Astrocyte (in vitro differentiated cells and primary cell): ENCODE data around the gene SEC11A. TPM values are rescaled to one million over a fixed set of nuclear protein-coding genes. Genes with fewer than 3 reads are reported as not detected.
A peak's percentile ranks its signal among the peaks of the same experiment; 100 is the strongest.

Source experiments
- DNase-seq: peaks from one replicate; pipeline ENCODE4 v3.0.0-alpha.2; 2010; ENCODE audit warnings: low read depth
- FAIRE-seq: peaks from 2 replicates; lab custom pipeline; 2011; peaks lifted over from hg19 to GRCh38; lab: Jason Lieb, UNC
- H2AFZ ChIP-seq: 2 replicates; pipeline ENCODE4 v1.6.0; 2012; ENCODE audit warnings: low read depth, low read length, inconsistent platforms
- H3K27ac ChIP-seq: 2 replicates; pipeline ENCODE4 v1.5.1; 2011; ENCODE audit warnings: low read depth, low read length, inconsistent platforms
- H3K27me3 ChIP-seq: 2 replicates; pipeline ENCODE4 v1.6.0; 2011; ENCODE audit warnings: low read length, inconsistent platforms; ENCODE audit not compliant: insufficient read depth
- H3K36me3 ChIP-seq: 2 replicates; pipeline ENCODE4 v1.5.1; 2011; ENCODE audit warnings: low read length, inconsistent platforms; ENCODE audit not compliant: insufficient read depth
- H3K4me1 ChIP-seq: 2 replicates; pipeline ENCODE4 v1.5.1; 2011; ENCODE audit warnings: low read length, inconsistent platforms; ENCODE audit not compliant: insufficient read depth
- H3K4me2 ChIP-seq: 2 replicates; pipeline ENCODE4 v1.6.0; 2012; ENCODE audit warnings: low read length, inconsistent platforms
- H3K4me3 ChIP-seq: 2 replicates; pipeline ENCODE4 v1.5.1; 2011; ENCODE audit warnings: low read depth, mild to moderate bottlenecking, low read length, inconsistent platforms; ENCODE audit not compliant: insufficient read depth
- H3K79me2 ChIP-seq: 2 replicates; pipeline ENCODE4 v1.6.0; 2012; ENCODE audit warnings: mild to moderate bottlenecking, low read length, inconsistent platforms; ENCODE audit not compliant: insufficient read depth
- H3K9ac ChIP-seq: 2 replicates; pipeline ENCODE4 v1.6.0; 2012; ENCODE audit warnings: mild to moderate bottlenecking, low read length, inconsistent platforms
- H3K9me3 ChIP-seq: 2 replicates; pipeline ENCODE4 v1.5.1; 2012; ENCODE audit warnings: low read depth, mild to moderate bottlenecking, low read length, inconsistent platforms; ENCODE audit not compliant: insufficient read depth
- H4K20me1 ChIP-seq: 2 replicates; pipeline ENCODE4 v1.6.0; 2012; ENCODE audit warnings: low read length, inconsistent platforms; ENCODE audit not compliant: insufficient read depth
- H3K27ac Mint-ChIP-seq: one replicate; pipeline ENCODE4 v1.8.0; 2021; ENCODE audit warnings: mild to moderate bottlenecking, mixed read lengths; ENCODE audit not compliant: unreplicated experiment
- H3K27me3 Mint-ChIP-seq: one replicate; pipeline ENCODE4 v1.8.0; 2021; ENCODE audit warnings: low read depth, mixed read lengths; ENCODE audit not compliant: unreplicated experiment
- H3K36me3 Mint-ChIP-seq: one replicate; pipeline ENCODE4 v1.8.0; 2021; ENCODE audit warnings: low read depth, mixed read lengths; ENCODE audit not compliant: unreplicated experiment
- H3K4me1 Mint-ChIP-seq: one replicate; pipeline ENCODE4 v1.8.0; 2021; ENCODE audit warnings: low read depth, mixed read lengths; ENCODE audit not compliant: unreplicated experiment
- H3K4me3 Mint-ChIP-seq: one replicate; pipeline ENCODE4 v1.8.0; 2021; ENCODE audit warnings: mild to moderate bottlenecking, moderate library complexity, mixed read lengths; ENCODE audit not compliant: unreplicated experiment
- H3K9me3 Mint-ChIP-seq: one replicate; pipeline ENCODE4 v1.8.0; 2021; ENCODE audit warnings: mild to moderate bottlenecking, mixed read lengths; ENCODE audit not compliant: unreplicated experiment
- EZH2 ChIP-seq: IDR thresholded peaks from 2 replicates; pipeline ENCODE4 v1.6.1; 2012; ENCODE audit warnings: mild to moderate bottlenecking, low read length, inconsistent platforms; ENCODE audit not compliant: insufficient read depth
- total RNA-seq: library from RNA; stranded (reverse); gene quantifications from 2 replicates; pipeline ENCODE4 v1.2.1, GENCODE V29; 2021
- TF ChIP-seq, protein P1 (sequence below): IDR thresholded peaks from 2 replicates; pipeline ENCODE4 v1.5.1; 2011; ENCODE audit warnings: low read depth, mild to moderate bottlenecking, inconsistent platforms, low read length, moderate library complexity; ENCODE audit not compliant: insufficient read depth

The SEC11A gene
- total RNA-seq, 1 donor from 2014 or later = 198 TPM

DNA sequence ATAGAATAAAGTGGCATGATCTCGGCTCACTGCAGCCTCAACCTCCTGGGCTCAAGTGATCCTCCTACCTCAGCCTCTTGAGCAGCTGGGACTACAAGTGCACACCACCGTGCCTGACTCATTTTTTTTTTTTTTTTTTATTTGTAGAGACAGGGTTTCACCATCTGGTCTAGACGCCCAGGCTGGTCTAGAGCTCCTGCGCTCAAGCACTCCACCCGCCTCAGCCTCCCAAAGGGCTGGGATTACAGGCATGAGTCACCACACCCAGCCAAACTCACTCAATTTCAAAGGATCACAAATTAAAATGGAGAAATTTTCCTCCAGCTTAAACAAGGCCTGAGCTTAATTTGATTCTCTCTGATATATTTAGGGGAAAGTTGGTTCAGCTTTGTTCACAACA is 30.6 kb downstream of the SEC11A start:
- Mint-ChIP-seq H3K9me3 (no peaks in the 10 kb centered on the region), H3K27ac (peak overlapping the region; percentile 89), H3K27me3 (no peaks in the 10 kb centered on the region), H3K36me3 (peaks cover 32% of the 10 kb centered on the region), H3K4me3 (peak overlapping the region; percentile 57), H3K4me1 (peaks cover 10% of the 10 kb centered on the region)
- peak; percentile 55 for FAIRE-seq
- H3K27me3 ChIP-seq = no peaks in the 10 kb centered on the region
- no peak overlapping the region for H3K4me3 ChIP-seq
- TF ChIP-seq EZH2 = no peak
- TF ChIP-seq, protein P1, sequence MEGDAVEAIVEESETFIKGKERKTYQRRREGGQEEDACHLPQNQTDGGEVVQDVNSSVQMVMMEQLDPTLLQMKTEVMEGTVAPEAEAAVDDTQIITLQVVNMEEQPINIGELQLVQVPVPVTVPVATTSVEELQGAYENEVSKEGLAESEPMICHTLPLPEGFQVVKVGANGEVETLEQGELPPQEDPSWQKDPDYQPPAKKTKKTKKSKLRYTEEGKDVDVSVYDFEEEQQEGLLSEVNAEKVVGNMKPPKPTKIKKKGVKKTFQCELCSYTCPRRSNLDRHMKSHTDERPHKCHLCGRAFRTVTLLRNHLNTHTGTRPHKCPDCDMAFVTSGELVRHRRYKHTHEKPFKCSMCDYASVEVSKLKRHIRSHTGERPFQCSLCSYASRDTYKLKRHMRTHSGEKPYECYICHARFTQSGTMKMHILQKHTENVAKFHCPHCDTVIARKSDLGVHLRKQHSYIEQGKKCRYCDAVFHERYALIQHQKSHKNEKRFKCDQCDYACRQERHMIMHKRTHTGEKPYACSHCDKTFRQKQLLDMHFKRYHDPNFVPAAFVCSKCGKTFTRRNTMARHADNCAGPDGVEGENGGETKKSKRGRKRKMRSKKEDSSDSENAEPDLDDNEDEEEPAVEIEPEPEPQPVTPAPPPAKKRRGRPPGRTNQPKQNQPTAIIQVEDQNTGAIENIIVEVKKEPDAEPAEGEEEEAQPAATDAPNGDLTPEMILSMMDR = no peak
- peaks cover 19% of the 10 kb centered on the region for H3K79me2 ChIP-seq
- H2AFZ ChIP-seq = no peak overlapping the region
- peak; percentile 80 for DNase-seq
- H3K4me2 ChIP-seq = no peak overlapping the region
- H4K20me1 ChIP-seq = peaks cover 17% of the 10 kb centered on the region
- H3K27ac ChIP-seq = peak overlapping the region; percentile 50
- no peak overlapping the region for H3K9ac ChIP-seq
- H3K9me3 ChIP-seq = no peaks in the 10 kb centered on the region
- H3K36me3 ChIP-seq = peaks cover 9% of the 10 kb centered on the region
- no peaks in the 10 kb centered on the region for H3K4me1 ChIP-seq

GRCh38 chr15:84684092-84684491 is 31.8 kb downstream of the SEC11A start:
- Histone ChIP-seq H4K20me1 (peaks cover 12% of the 10 kb centered on the region), H3K79me2 (peaks cover 20% of the 10 kb centered on the region), H3K27ac (peak overlapping the region; percentile 43), H3K4me2 (no peak overlapping the region), H3K4me3 (no peak overlapping the region), H3K27me3 (no peaks in the 10 kb centered on the region), H2AFZ (no peak overlapping the region), H3K4me1 (no peaks in the 10 kb centered on the region), H3K36me3 (peaks cover 14% of the 10 kb centered on the region), H3K9ac (no peak overlapping the region), H3K9me3 (no peaks in the 10 kb centered on the region)
- TF ChIP-seq, protein P1 = no peak
- TF ChIP-seq EZH2 = no peak
- DNase-seq = peak; percentile 57
- Mint-ChIP-seq H3K36me3 (peaks cover 30% of the 10 kb centered on the region), H3K27me3 (no peaks in the 10 kb centered on the region), H3K9me3 (no peaks in the 10 kb centered on the region), H3K4me1 (peaks cover 10% of the 10 kb centered on the region), H3K4me3 (no peak overlapping the region), H3K27ac (no peak overlapping the region)
- FAIRE-seq = no peak

DNA sequence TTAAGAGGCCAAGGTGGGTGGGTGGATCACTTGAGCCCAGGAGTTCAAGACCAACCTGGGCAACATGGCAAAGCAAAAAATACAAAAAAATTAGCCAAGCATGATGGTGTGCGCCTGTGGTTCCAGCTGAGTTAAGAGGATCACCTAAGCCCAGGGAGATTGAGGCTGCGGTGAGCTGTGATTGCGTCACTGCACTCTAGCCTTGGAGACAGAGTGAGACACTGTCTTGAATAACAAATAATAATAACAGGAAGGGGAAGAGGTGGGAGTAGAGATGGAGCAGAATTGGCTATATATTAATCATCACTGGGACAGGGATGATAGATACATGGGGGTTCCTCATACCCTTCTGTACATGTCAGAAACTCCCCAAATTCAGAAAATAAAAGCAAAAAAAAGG is 34.1 kb downstream of the SEC11A start:
- Histone ChIP-seq H3K4me1 (no peaks in the 10 kb centered on the region), H3K9me3 (no peaks in the 10 kb centered on the region), H3K4me2 (no peak overlapping the region), H3K27ac (peak overlapping the region; percentile 10), H3K9ac (no peak overlapping the region), H2AFZ (no peak overlapping the region), H4K20me1 (peaks cover 12% of the 10 kb centered on the region), H3K4me3 (no peak overlapping the region), H3K36me3 (peaks cover 17% of the 10 kb centered on the region), H3K27me3 (no peaks in the 10 kb centered on the region), H3K79me2 (peaks cover 19% of the 10 kb centered on the region)
- DNase-seq (peak; percentile 73), FAIRE-seq (no peak)
- no peak for TF ChIP-seq EZH2
- TF ChIP-seq, protein P1 = no peak
- Mint-ChIP-seq H3K36me3 (peaks cover 33% of the 10 kb centered on the region), H3K9me3 (no peaks in the 10 kb centered on the region), H3K27ac (no peak overlapping the region), H3K4me3 (no peak overlapping the region), H3K4me1 (peaks cover 10% of the 10 kb centered on the region), H3K27me3 (no peaks in the 10 kb centered on the region)
